GM13976 (cell line): Measurements from ENCODE around the gene COL4A2.

ENCODE experiments used
- DNase-seq: peaks from one replicate; pipeline ENCODE4 v3.0.0; 2012; ENCODE audit warnings: low spot score
- CTCF ChIP-seq: IDR thresholded peaks from 2 replicates; pipeline ENCODE4 v1.5.1; 2012; ENCODE audit warnings: borderline replicate concordance, mild to moderate bottlenecking; ENCODE audit not compliant: insufficient read depth; ENCODE audit errors: extremely low read depth, missing control alignments, control extremely low read depth
- in situ Hi-C: fragments of 300-500 bp; cut with MboI; formaldehyde crosslinking; loops from one replicate; pipeline ENCODE4 v1.12.0; 2022; ENCODE audit warnings: low sequenced_read_pairs, mixed read lengths, inconsistent platforms; ENCODE audit not compliant: unreplicated experiment

COL4A2 gene

GRCh38 chr13:110509971-110510786, 203.1 kb downstream of the COL4A2 start:
- in situ Hi-C loops = no loop called here
- TF ChIP-seq CTCF = no peak
- peak; percentile 75 for DNase-seq

- in situ Hi-C loops = no loop called here
- DNase-seq = no peak
- TF ChIP-seq CTCF = no peak
Measured at GRCh38 chr13:110511509-110512181, 204.6 kb downstream of the COL4A2 start.

GRCh38 chr13:110512198-110512740, 205.2 kb downstream of the COL4A2 start:
- in situ Hi-C loops = no loop called here
- no peak for TF ChIP-seq CTCF
- DNase-seq = no peak

GRCh38 chr13:110516500-110516899, 209.4 kb downstream of the COL4A2 start:
- in situ Hi-C loops = no loop called here
- TF ChIP-seq CTCF = no peak
- no peak for DNase-seq

GRCh38 chr13:110517505-110518225, 210.6 kb downstream of the COL4A2 start:
- no peak for DNase-seq
- no peak for TF ChIP-seq CTCF
- in situ Hi-C loops = no loop called here

- no peak for DNase-seq
- in situ Hi-C loops = no loop called here
- TF ChIP-seq CTCF = no peak
Measured at GRCh38 chr13:110518226-110518525, 211.1 kb downstream of the COL4A2 start.
